Endothelial cell of umbilical vein (primary cell): ENCODE results near the gene YBX1. TPM values are rescaled to one million over a fixed set of nuclear protein-coding genes. Genes with fewer than 3 reads are reported as not detected.

ENCODE experiments used
- Bru-seq: library from RNA; stranded (reverse); fragments of 400-500 nt; gene quantifications from one replicate; lab custom pipeline; 2021; lab: Mats Ljungman, UMichigan
- BruChase-seq, 2 experiments: library from RNA; stranded (reverse); fragments of 400-500 nt; gene quantifications; one replicate each; lab custom pipeline; 2021; lab: Mats Ljungman, UMichigan
- BruUV-seq: library from RNA; stranded (reverse); fragments of 400-500 nt; replicated peaks from 2 replicates; lab custom pipeline; 2021; lab: Mats Ljungman, UMichigan
- CTCF ChIA-PET: fragments of 300-600, 350-600 bp; sonication (Branson Sonifier 250); formaldehyde crosslinking; loops from one replicate; lab custom pipeline; 2021; ENCODE audit warnings: antibody characterized with exemption, inconsistent platforms; lab: Charles Lee
- POLR2A ChIA-PET: fragments of 300-600, 350-600 bp; sonication (Branson Sonifier 250); formaldehyde crosslinking; loops from one replicate; lab custom pipeline; 2021; ENCODE audit warnings: antibody characterized with exemption, inconsistent platforms; lab: Charles Lee
- DNase-seq: peaks from one replicate; pipeline ENCODE4 v3.0.0-alpha.2; 2011; ENCODE audit warnings: low read depth, low spot score
- FAIRE-seq: peaks from 2 replicates; lab custom pipeline; 2011; peaks lifted over from hg19 to GRCh38; lab: Jason Lieb, UNC
- H2AFZ ChIP-seq: 2 replicates; pipeline ENCODE4 v1.6.0; 2012; ENCODE audit warnings: low read depth, low read length, control low read depth, inconsistent platforms
- H3K27ac ChIP-seq: 2 replicates; pipeline ENCODE4 v1.5.1; 2011; ENCODE audit warnings: low read depth, mild to moderate bottlenecking, control low read depth, low read length, moderate library complexity; ENCODE audit not compliant: insufficient read depth
- H3K27me3 ChIP-seq, 2 experiments: 2 replicates each; pipeline versions ENCODE4 v1.6.0 to v1.6.1; 2011; ENCODE audit warnings: low read length in 2 of 2, mixed read lengths in 1 of 2; ENCODE audit not compliant: control insufficient read depth in 2 of 2, insufficient read depth in 2 of 2
- H3K36me3 ChIP-seq, 2 experiments: 2 replicates in 1 of 2; 3 replicates in 1 of 2; pipeline ENCODE4 v1.5.1; 2011; ENCODE audit warnings: low read length in 2 of 2, mild to moderate bottlenecking in 1 of 2, moderate library complexity in 1 of 2; ENCODE audit not compliant: control insufficient read depth in 2 of 2, insufficient read depth in 2 of 2; ENCODE audit errors: extremely low read depth in 1 of 2
- H3K4me1 ChIP-seq: 3 replicates; pipeline ENCODE4 v1.5.1; 2011; ENCODE audit warnings: mild to moderate bottlenecking, low read length; ENCODE audit not compliant: control insufficient read depth, insufficient read depth; ENCODE audit errors: extremely low read depth
- H3K4me2 ChIP-seq: 2 replicates; pipeline ENCODE4 v1.6.1; 2011; ENCODE audit warnings: low read length, control low read depth, mixed read lengths; ENCODE audit not compliant: insufficient read depth
- H3K4me3 ChIP-seq, 3 experiments: fragments of 200-600 bp in 1 of 3; sonication (generic), shearing (Covaris generic) in 1 of 3; replicated peaks in 1 of 3; 2 replicates each; pipeline ENCODE4 v1.5.1; 2011 to 2016; ENCODE audit warnings: control low read depth in 3 of 3, low read length in 3 of 3, mild to moderate bottlenecking in 2 of 3, inconsistent platforms in 1 of 3, low read depth in 1 of 3, moderate library complexity in 1 of 3; ENCODE audit not compliant: insufficient read depth in 1 of 3
- H3K79me2 ChIP-seq: 2 replicates; pipeline ENCODE4 v1.6.0; 2012; ENCODE audit warnings: low read length, inconsistent platforms; ENCODE audit not compliant: control insufficient read depth, insufficient read depth
- H3K9ac ChIP-seq: replicated peaks from 2 replicates; pipeline ENCODE3; 2011; ENCODE audit warnings: low read length, control low read depth; ENCODE audit not compliant: insufficient read depth; ENCODE audit errors: extremely low read depth
- H3K9me1 ChIP-seq: replicated peaks from 3 replicates; pipeline ENCODE4 v1.6.0; 2011; ENCODE audit warnings: mild to moderate bottlenecking, low read length; ENCODE audit not compliant: control insufficient read depth, insufficient read depth; ENCODE audit errors: extremely low read depth
- H3K9me3 ChIP-seq: replicated peaks from 2 replicates; pipeline ENCODE4 v1.5.1; 2012; ENCODE audit warnings: low read length, inconsistent platforms; ENCODE audit not compliant: control insufficient read depth, insufficient read depth
- H4K20me1 ChIP-seq: replicated peaks from 2 replicates; pipeline ENCODE3; 2011; ENCODE audit warnings: mild to moderate bottlenecking, low read length; ENCODE audit not compliant: control insufficient read depth, insufficient read depth; ENCODE audit errors: extremely low read depth
- CTCF ChIP-seq, 2 donors: IDR thresholded peaks; 1 replicate in 1 of 2; 2 replicates in 1 of 2; pipeline ENCODE4 v1.5.1; 2011; ENCODE audit warnings: low read length in 2 of 2, mild to moderate bottlenecking in 2 of 2, moderate library complexity in 2 of 2, control low read depth in 1 of 2, inconsistent platforms in 1 of 2, low read depth in 1 of 2; ENCODE audit not compliant: insufficient read depth in 1 of 2; ENCODE audit errors: extremely low read depth in 1 of 2
- EZH2 ChIP-seq: IDR thresholded peaks from 2 replicates; pipeline ENCODE4 v1.6.1; 2012; ENCODE audit warnings: borderline replicate concordance, low read depth, mild to moderate bottlenecking, moderate library complexity, low read length, inconsistent platforms; ENCODE audit not compliant: severe bottlenecking
- FOS ChIP-seq: IDR thresholded peaks from 2 replicates; pipeline ENCODE4 v1.6.1; 2011; ENCODE audit warnings: mild to moderate bottlenecking, low read length, moderate library complexity, borderline replicate concordance; ENCODE audit not compliant: insufficient read depth
- GATA2 ChIP-seq: IDR thresholded peaks from 2 replicates; pipeline ENCODE4 v1.7.0; 2011; ENCODE audit warnings: low read depth, mild to moderate bottlenecking, moderate library complexity, mixed read lengths, low read length; ENCODE audit not compliant: insufficient read length, insufficient read depth
- JUN ChIP-seq: IDR thresholded peaks from 2 replicates; pipeline ENCODE4 v1.6.1; 2011; ENCODE audit warnings: borderline replicate concordance, low read depth; ENCODE audit not compliant: insufficient read length, insufficient read depth
- MAX ChIP-seq: IDR thresholded peaks from 2 replicates; pipeline ENCODE4 v1.6.1; 2011; ENCODE audit not compliant: insufficient read depth, insufficient read length
- MYC ChIP-seq: IDR thresholded peaks from one replicate; pipeline ENCODE4 v1.6.1; 2011; ENCODE audit warnings: mild to moderate bottlenecking, low read depth, low read length
- POLR2A ChIP-seq: IDR thresholded peaks from 2 replicates; pipeline ENCODE4 v1.6.1; 2012; ENCODE audit warnings: low read depth, mild to moderate bottlenecking, control low read depth, low read length
- POLR2AphosphoS5 ChIP-seq: IDR thresholded peaks from 2 replicates; pipeline ENCODE4 v1.6.1; 2012; ENCODE audit warnings: low read depth, mild to moderate bottlenecking, control low read depth, low read length, moderate library complexity; ENCODE audit not compliant: insufficient read depth
- dilution Hi-C: fragments of 300-500 bp; cut with MboI; formaldehyde crosslinking; loops from one replicate; pipeline ENCODE4 v1.15.0; 2019; ENCODE audit warnings: low sequenced_read_pairs; ENCODE audit not compliant: extremely low pct_ligation_motif_present
- intact Hi-C: fragments of 100-400 bp; cut with micrococcal nuclease; formaldehyde crosslinking; loops from one replicate; pipeline ENCODE4 v1.10.0; 2022
- long read RNA-seq: library from polyadenylated mRNA; stranded (forward); transcript quantifications from one replicate; pipeline ENCODE4 v2.0.0, GENCODE V29; 2021
- polyA minus RNA-seq, 3 experiments: library from RNA; depleted of rRNA, polyadenylated mRNA; stranded (reverse); fragments of >200 nt; gene quantifications; 1 replicate in 1 of 3; 2 replicates in 2 of 3; pipeline ENCODE4 v1.2.3, GENCODE V29; 2011
- polyA plus RNA-seq, 4 experiments: library from polyadenylated mRNA; depleted of rRNA in 3 of 4; stranded (reverse) in 3 of 4; unstranded in 1 of 4; fragments of >200 nt; gene quantifications; 2 replicates each; pipeline versions ENCODE4 v1.2.1 to v1.2.3, GENCODE V29; 2011 to 2012; ENCODE audit warnings: missing spikeins in 1 of 4
- total RNA-seq: library from RNA; stranded (reverse); gene quantifications from 2 replicates; pipeline ENCODE4 v1.2.3, GENCODE V29; 2021

The YBX1 gene
- 783 and 829 TPM in 2 replicates for total RNA-seq
- 271 and 430 TPM in 2 replicates for polyA plus RNA-seq
- 740 and 881 TPM in 2 replicates for polyA plus RNA-seq (2011; cell fraction: cytosol; rRNA removed)
- 258 and 328 TPM in 2 replicates for polyA plus RNA-seq (2011; cell fraction: nucleus; rRNA removed)
- 792 and 950 TPM in 2 replicates for polyA plus RNA-seq (2012)
- polyA minus RNA-seq = 262 and 279 TPM in 2 replicates
- 377 TPM for polyA minus RNA-seq (2011; cell fraction: cytosol; rRNA and poly(A)+ RNA removed)
- polyA minus RNA-seq (2011; cell fraction: nucleus; rRNA and poly(A)+ RNA removed) = 44.3 and 52.1 TPM in 2 replicates
- Bru-seq, nascent RNA = percentile 99 among the genes with signal in this experiment
- BruChase-seq, experiment 1, labeled RNA remaining after a 6-hour chase = percentile 98 among the genes with signal in this experiment
- BruChase-seq, experiment 2, labeled RNA remaining after a 2-hour chase = percentile 97 among the genes with signal in this experiment
- long read RNA-seq, transcript YBX1-201 (8 exons, 1,514 nt) = major isoform, 1,068 of 1,174 reads
- long read RNA-seq, partial matches to known transcripts = 91 of 1,174 reads
- long read RNA-seq, other reads (novel, unspliced or antisense) = 11 of 1,174 reads

- peaks cover 53% of the 10 kb centered on the region for H3K79me2 ChIP-seq
Measured at GRCh38 chr1:42681741-42682483, at the start of gene YBX1. TSS of gene YBX1 (plus strand) at chr1:42682418. CDS start at chr1:42682566, 148 bp downstream.

More at GRCh38 chr1:42681741-42682483, at the start of gene YBX1:
- peak within 1 kb of the TSS; percentile 98 for H2AFZ ChIP-seq
- H3K27me3 ChIP-seq = no peaks in the 10 kb centered on the region
- H3K9me3 ChIP-seq = no peaks in the 10 kb centered on the region
- H3K9me1 ChIP-seq = no peaks in the 10 kb centered on the region
- dilution Hi-C loops (no loop called here), intact Hi-C loops (loop anchor here (1.0 to 10.0 kb wide), 5 partner anchors 8 to 347 kb away; partner anchors contain the start of genes C1orf50, FOXJ3, P3H1 and PPIH)
- CTCF ChIA-PET = interaction anchor here (0.9 to 2.2 kb wide), 7 partner anchors 10 to 535 kb away, joined by 3 to 8 read pairs (median 5); partner anchors contain the start of genes C1orf50, P3H1 and PPIH
- H3K4me1 ChIP-seq = peaks cover 41% of the 10 kb centered on the region
- H3K4me2 ChIP-seq = peak within 1 kb of the TSS; percentile 97
- TF ChIP-seq POLR2AphosphoS5 = peak; percentile 81
- TF ChIP-seq EZH2 = no peak
- TF ChIP-seq MAX = peak; percentile 86
- peak; percentile 10 for TF ChIP-seq GATA2
- no peak for TF ChIP-seq JUN
- peak; percentile 84 for TF ChIP-seq MYC
- TF ChIP-seq CTCF (IDR thresholded peaks at IDR 0.05; ENCODE audit: extremely low read depth in 1 of 2, insufficient read depth in 1 of 2, low read depth in 1 of 2, low read length in 2 of 2) = no peak
- TF ChIP-seq POLR2A = peak; percentile 86
- TF ChIP-seq FOS = no peak
- H4K20me1 ChIP-seq = peaks cover 20% of the 10 kb centered on the region
- H3K27ac ChIP-seq = peak within 1 kb of the TSS; percentile 72
- TSS peak; percentile 90 for BruUV-seq
- H3K9ac ChIP-seq = peak within 1 kb of the TSS; percentile 90
- POLR2A ChIA-PET = interaction anchor here (1.0 to 1.6 kb wide), 3 partner anchors 11 to 84 kb away, joined by 4 to 10 read pairs (median 4); partner anchors contain the start of gene PPIH
- FAIRE-seq (peak; percentile 98), DNase-seq (peak; percentile 99)
- H3K4me3 ChIP-seq = peak within 1 kb of the TSS; percentile 76 to 99 (median 95)
- H3K36me3 ChIP-seq = no peaks in the 10 kb centered on the region
